Colonic mucosa (tissue), 4 donors: Measurements from ENCODE around the gene LAMB4. TPM values are rescaled to one million over a fixed set of nuclear protein-coding genes. Genes with fewer than 3 reads are reported as not detected.

Source experiments
- DNase-seq: peaks from one replicate; pipeline ENCODE4 v3.0.0-alpha.2; 2020
- H3K27ac ChIP-seq: fragments of 200-600 bp; one replicate; pipeline ENCODE4 v1.8.0; 2021
- H3K27me3 ChIP-seq: fragments of 200-600 bp; one replicate; pipeline ENCODE4 v1.8.0; 2021
- H3K36me3 ChIP-seq: fragments of 200-600 bp; one replicate; pipeline ENCODE4 v1.8.0; 2021
- H3K4me1 ChIP-seq: fragments of 200-600 bp; one replicate; pipeline ENCODE4 v1.8.0; 2021; ENCODE audit warnings: mild to moderate bottlenecking
- H3K4me3 ChIP-seq: fragments of 200-600 bp; one replicate; pipeline ENCODE4 v1.8.0; 2021
- H3K9ac ChIP-seq, 2 donors: one replicate each; pipeline ENCODE4 v1.7.0; 2013; ENCODE audit warnings: control low read depth in 2 of 2, low read depth in 2 of 2, low read length in 2 of 2
- H3K9me3 ChIP-seq: fragments of 200-600 bp; one replicate; pipeline ENCODE4 v1.8.0; 2021
- CTCF ChIP-seq: fragments of 200-600 bp; IDR thresholded peaks from one replicate; pipeline ENCODE4 v1.8.0; 2022; ENCODE audit warnings: antibody characterized with exemption, mild to moderate bottlenecking
- intact Hi-C: fragments of 100-400 bp; cut with DNase I; formaldehyde crosslinking; loops from one replicate; pipeline ENCODE4 v1.14.1; 2022
- total RNA-seq, 2 donors: library from RNA; stranded (reverse); fragmentation: NEBNext Ultra II Directional in 1 of 2; extraction: Animal tissue kit (Norgen Biotek cat#: 25700) in 1 of 2; gene quantifications; one replicate each; pipeline ENCODE4 v1.2.1, GENCODE V29; 2021
- donor health status: healthy.
- donor health status: DM: no; HTN: no; CAD: no.
- donor health status: DM: no; HTN: no; CAD: no.

LAMB4 gene
- total RNA-seq, 2 donors from 2014 or later, result 0.27 TPM; not detected in 1

GRCh38 chr7:108059526-108059925, 70.6 kb downstream of the LAMB4 start:
- intact Hi-C loops, result no loop called here
- H3K9me3 ChIP-seq, result no peaks in the 10 kb centered on the region
- TF ChIP-seq CTCF, result no peak
- no peaks in the 10 kb centered on the region for H3K27me3 ChIP-seq
- H3K27ac ChIP-seq, result no peak overlapping the region
- DNase-seq, result no peak
- no peak overlapping the region for H3K9ac ChIP-seq
- H3K36me3 ChIP-seq, result no peaks in the 10 kb centered on the region
- H3K4me3 ChIP-seq, result no peak overlapping the region
- no peaks in the 10 kb centered on the region for H3K4me1 ChIP-seq

- intact Hi-C loops, result no loop called here
- Histone ChIP-seq H3K27me3 (no peaks in the 10 kb centered on the region), H3K4me1 (no peaks in the 10 kb centered on the region), H3K9ac (no peak overlapping the region), H3K27ac (no peak overlapping the region), H3K4me3 (no peak overlapping the region), H3K9me3 (no peaks in the 10 kb centered on the region), H3K36me3 (no peaks in the 10 kb centered on the region)
- DNase-seq, result no peak
- no peak for TF ChIP-seq CTCF
Measured at GRCh38 chr7:108057951-108058481, 72.1 kb downstream of the LAMB4 start.

GRCh38 chr7:108055611-108056021, 74.5 kb downstream of the LAMB4 start:
- Histone ChIP-seq H3K36me3 (no peaks in the 10 kb centered on the region), H3K4me1 (no peaks in the 10 kb centered on the region), H3K9me3 (no peaks in the 10 kb centered on the region), H3K27ac (no peak overlapping the region), H3K9ac (no peak overlapping the region), H3K4me3 (no peak overlapping the region), H3K27me3 (no peaks in the 10 kb centered on the region)
- no peak for TF ChIP-seq CTCF
- DNase-seq, result no peak
- intact Hi-C loops, result no loop called here

- Histone ChIP-seq H3K27ac (no peak overlapping the region), H3K27me3 (no peaks in the 10 kb centered on the region), H3K9me3 (no peaks in the 10 kb centered on the region), H3K4me3 (no peak overlapping the region), H3K36me3 (no peaks in the 10 kb centered on the region), H3K4me1 (no peaks in the 10 kb centered on the region), H3K9ac (no peak overlapping the region)
- intact Hi-C loops, result no loop called here
- no peak for TF ChIP-seq CTCF
- DNase-seq, result no peak
Measured at GRCh38 chr7:108054537-108054936, 75.6 kb downstream of the LAMB4 start.

GRCh38 chr7:108053250-108053649, 76.9 kb downstream of the LAMB4 start:
- TF ChIP-seq CTCF, result no peak
- H3K36me3 ChIP-seq, result no peaks in the 10 kb centered on the region
- H3K27me3 ChIP-seq, result no peaks in the 10 kb centered on the region
- H3K27ac ChIP-seq, result no peak overlapping the region
- no peak overlapping the region for H3K9ac ChIP-seq
- H3K4me3 ChIP-seq, result no peak overlapping the region
- intact Hi-C loops, result no loop called here
- no peak for DNase-seq
- no peaks in the 10 kb centered on the region for H3K9me3 ChIP-seq
- H3K4me1 ChIP-seq, result no peaks in the 10 kb centered on the region
